Keratinocyte (primary cell): ENCODE measurements around the gene C5orf34. TPM values are rescaled to one million over a fixed set of nuclear protein-coding genes. Genes with fewer than 3 reads are reported as not detected.

Source experiments
- DNase-seq: peaks from one replicate; pipeline ENCODE4 v3.0.0-alpha.2; 2011; ENCODE audit warnings: low read depth, missing footprints, low spot score
- FAIRE-seq: peaks from 2 replicates; lab custom pipeline; 2011; peaks lifted over from hg19 to GRCh38; lab: Jason Lieb, UNC
- H2AFZ ChIP-seq: 2 replicates; pipeline ENCODE4 v1.6.0; 2012; ENCODE audit warnings: low read length, control low read depth, inconsistent platforms; ENCODE audit not compliant: control insufficient read depth
- H3K27ac ChIP-seq: 2 replicates; pipeline ENCODE4 v1.5.1; 2011; ENCODE audit warnings: low read length; ENCODE audit not compliant: control insufficient read depth, insufficient read depth
- H3K27me3 ChIP-seq: 3 replicates; pipeline ENCODE4 v1.6.0; 2011; ENCODE audit warnings: low read length; ENCODE audit not compliant: control insufficient read depth, insufficient read depth; ENCODE audit errors: extremely low read depth
- H3K36me3 ChIP-seq, 2 experiments: 2 replicates in 1 of 2; 3 replicates in 1 of 2; pipeline ENCODE4 v1.5.1; 2011; ENCODE audit warnings: low read length in 2 of 2, mild to moderate bottlenecking in 1 of 2; ENCODE audit not compliant: control insufficient read depth in 2 of 2, insufficient read depth in 2 of 2; ENCODE audit errors: extremely low read depth in 1 of 2
- H3K4me1 ChIP-seq: 3 replicates; pipeline ENCODE4 v1.5.1; 2011; ENCODE audit warnings: low read length; ENCODE audit not compliant: control insufficient read depth, insufficient read depth; ENCODE audit errors: extremely low read depth
- H3K4me2 ChIP-seq: 3 replicates; pipeline ENCODE4 v1.6.0; 2011; ENCODE audit warnings: low read depth, low read length; ENCODE audit not compliant: control insufficient read depth, insufficient read depth; ENCODE audit errors: extremely low read depth
- H3K4me3 ChIP-seq, 3 experiments: fragments of 200-600 bp in 1 of 3; sonication (generic) in 1 of 3; 2 replicates in 2 of 3; 3 replicates in 1 of 3; pipeline ENCODE4 v1.5.1; 2011 to 2016; ENCODE audit warnings: low read length in 3 of 3, mild to moderate bottlenecking in 3 of 3, control low read depth in 2 of 3, inconsistent platforms in 1 of 3, low read depth in 1 of 3, mixed read lengths in 1 of 3, mixed run types in 1 of 3, moderate library complexity in 1 of 3; ENCODE audit not compliant: control insufficient read depth in 2 of 3, insufficient read depth in 2 of 3; ENCODE audit errors: extremely low read depth in 1 of 3
- H3K79me2 ChIP-seq: 2 replicates; pipeline ENCODE4 v1.6.0; 2012; ENCODE audit warnings: low read length; ENCODE audit not compliant: control insufficient read depth, insufficient read depth
- H3K9ac ChIP-seq: 3 replicates; pipeline ENCODE4 v1.6.0; 2011; ENCODE audit warnings: low read length; ENCODE audit not compliant: control insufficient read depth, insufficient read depth; ENCODE audit errors: extremely low read depth
- H3K9me1 ChIP-seq: 3 replicates; pipeline ENCODE4 v1.6.0; 2011; ENCODE audit warnings: low read length; ENCODE audit not compliant: control insufficient read depth, insufficient read depth; ENCODE audit errors: extremely low read depth
- H3K9me3 ChIP-seq: 2 replicates; pipeline ENCODE4 v1.5.1; 2012; ENCODE audit warnings: low read depth, low read length; ENCODE audit not compliant: control insufficient read depth
- H4K20me1 ChIP-seq: 3 replicates; pipeline ENCODE4 v1.6.0; 2011; ENCODE audit warnings: low read length; ENCODE audit not compliant: control insufficient read depth, insufficient read depth; ENCODE audit errors: extremely low read depth
- EZH2 ChIP-seq: IDR thresholded peaks from one replicate; pipeline ENCODE4 v1.6.1; 2012; ENCODE audit warnings: inconsistent platforms, mild to moderate bottlenecking, low read length, moderate library complexity
- dilution Hi-C: fragments of 300-500 bp; cut with MboI; formaldehyde crosslinking; loops from one replicate; pipeline ENCODE4 v1.7.0; 2020; ENCODE audit warnings: low sequenced_read_pairs; ENCODE audit not compliant: extremely low pct_ligation_motif_present
- polyA plus RNA-seq, 5 experiments: library from polyadenylated mRNA; depleted of rRNA in 3 of 5; stranded (reverse) in 3 of 5; stranded (forward) in 1 of 5; unstranded in 1 of 5; fragments of >200 nt; gene quantifications; 1 replicate in 1 of 5; 2 replicates in 3 of 5; 3 replicates in 1 of 5; pipeline versions ENCODE4 v1.2.1 to v1.2.3, GENCODE V29; 2011 to 2012; ENCODE audit warnings: missing spikeins in 2 of 5, low read depth in 1 of 5, low replicate concordance in 1 of 5
- TF ChIP-seq, protein P1 (sequence below), 3 experiments: IDR thresholded peaks in 1 of 3; conservative IDR thresholded peaks in 1 of 3; optimal IDR thresholded peaks in 1 of 3; 2 replicates in 2 of 3; 3 replicates in 1 of 3; pipeline versions ENCODE3 to v1.5.1; 2011; ENCODE audit warnings: low read length in 3 of 3, mild to moderate bottlenecking in 3 of 3, moderate library complexity in 2 of 3, control low read depth in 1 of 3, inconsistent platforms in 1 of 3; ENCODE audit not compliant: insufficient read depth in 2 of 3; ENCODE audit errors: extremely low read depth in 1 of 3

The C5orf34 gene
- polyA plus RNA-seq, 1 donor (not counting 4 experiments of a cell fraction or from before 2014, with no cell fraction given) = 5.8 TPM

DNA sequence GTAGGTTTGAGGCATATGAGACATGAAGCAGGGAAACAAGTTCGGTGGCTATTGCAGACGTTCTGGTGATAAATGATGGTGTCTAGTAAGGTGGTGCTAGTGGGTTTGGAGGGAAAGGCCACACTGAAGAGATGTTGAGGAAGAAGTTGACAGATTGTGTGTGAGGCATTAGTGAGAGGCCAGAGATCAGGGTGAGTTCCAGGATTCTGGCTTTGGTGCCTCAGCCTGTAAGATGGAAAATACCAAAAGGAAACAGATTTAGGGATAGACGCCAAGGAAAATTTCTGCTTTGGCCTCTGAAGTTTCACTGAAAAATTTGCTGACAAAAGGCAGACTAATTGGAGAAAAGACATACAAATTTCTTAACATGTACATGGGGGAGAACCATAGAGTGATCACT lies 48.4 kb upstream of the C5orf34 start:
- no peaks in the 10 kb centered on the region for H3K4me1 ChIP-seq
- dilution Hi-C loops = no loop called here
- no peak for TF ChIP-seq EZH2
- TF ChIP-seq, protein P1, sequence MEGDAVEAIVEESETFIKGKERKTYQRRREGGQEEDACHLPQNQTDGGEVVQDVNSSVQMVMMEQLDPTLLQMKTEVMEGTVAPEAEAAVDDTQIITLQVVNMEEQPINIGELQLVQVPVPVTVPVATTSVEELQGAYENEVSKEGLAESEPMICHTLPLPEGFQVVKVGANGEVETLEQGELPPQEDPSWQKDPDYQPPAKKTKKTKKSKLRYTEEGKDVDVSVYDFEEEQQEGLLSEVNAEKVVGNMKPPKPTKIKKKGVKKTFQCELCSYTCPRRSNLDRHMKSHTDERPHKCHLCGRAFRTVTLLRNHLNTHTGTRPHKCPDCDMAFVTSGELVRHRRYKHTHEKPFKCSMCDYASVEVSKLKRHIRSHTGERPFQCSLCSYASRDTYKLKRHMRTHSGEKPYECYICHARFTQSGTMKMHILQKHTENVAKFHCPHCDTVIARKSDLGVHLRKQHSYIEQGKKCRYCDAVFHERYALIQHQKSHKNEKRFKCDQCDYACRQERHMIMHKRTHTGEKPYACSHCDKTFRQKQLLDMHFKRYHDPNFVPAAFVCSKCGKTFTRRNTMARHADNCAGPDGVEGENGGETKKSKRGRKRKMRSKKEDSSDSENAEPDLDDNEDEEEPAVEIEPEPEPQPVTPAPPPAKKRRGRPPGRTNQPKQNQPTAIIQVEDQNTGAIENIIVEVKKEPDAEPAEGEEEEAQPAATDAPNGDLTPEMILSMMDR (optimal IDR thresholded peaks at IDR 0.05 in 1 of 3, IDR thresholded peaks at IDR 0.05 in 1 of 3, conservative IDR thresholded peaks at IDR 0.05 in 1 of 3; ENCODE audit: extremely low read depth in 1 of 3, insufficient read depth in 2 of 3, low read length in 3 of 3) = no peak
- H3K4me2 ChIP-seq = no peak overlapping the region
- FAIRE-seq (no peak), DNase-seq (no peak)
- no peaks in the 10 kb centered on the region for H3K36me3 ChIP-seq
- no peak overlapping the region for H3K9ac ChIP-seq
- no peaks in the 10 kb centered on the region for H4K20me1 ChIP-seq
- no peaks in the 10 kb centered on the region for H3K9me3 ChIP-seq
- H3K79me2 ChIP-seq = no peaks in the 10 kb centered on the region
- H3K27ac ChIP-seq = no peak overlapping the region
- no peak overlapping the region for H2AFZ ChIP-seq
- no peaks in the 10 kb centered on the region for H3K9me1 ChIP-seq
- H3K4me3 ChIP-seq = no peak overlapping the region
- H3K27me3 ChIP-seq = no peaks in the 10 kb centered on the region

DNA sequence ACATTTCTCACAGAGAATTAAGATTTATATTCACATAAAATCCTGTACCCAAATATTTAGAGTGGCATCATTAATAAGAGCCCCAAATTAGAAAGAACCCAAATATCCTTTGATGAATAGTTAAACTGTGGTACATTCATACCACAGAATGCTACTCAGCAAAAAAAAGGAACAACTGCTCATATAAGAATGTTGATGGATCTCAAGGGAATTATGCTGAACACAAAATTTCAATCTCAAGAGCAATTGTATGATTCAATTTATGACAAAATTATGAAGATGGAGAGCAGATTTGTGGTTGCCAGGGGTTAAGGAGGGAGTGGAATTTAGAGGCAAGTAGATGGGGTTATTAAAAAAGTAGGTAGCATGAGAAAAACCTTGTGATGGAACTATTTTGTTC lies 46.4 kb upstream of the C5orf34 start:
- no peaks in the 10 kb centered on the region for H3K9me3 ChIP-seq
- FAIRE-seq (no peak), DNase-seq (no peak)
- H3K27ac ChIP-seq = no peak overlapping the region
- dilution Hi-C loops = no loop called here
- no peaks in the 10 kb centered on the region for H3K36me3 ChIP-seq
- TF ChIP-seq, protein P1 (optimal IDR thresholded peaks at IDR 0.05 in 1 of 3, IDR thresholded peaks at IDR 0.05 in 1 of 3, conservative IDR thresholded peaks at IDR 0.05 in 1 of 3; ENCODE audit: extremely low read depth in 1 of 3, insufficient read depth in 2 of 3, low read length in 3 of 3) = no peak
- no peak for TF ChIP-seq EZH2
- H3K4me3 ChIP-seq = no peak overlapping the region
- H3K79me2 ChIP-seq = peaks cover under 1% of the 10 kb centered on the region
- no peaks in the 10 kb centered on the region for H3K9me1 ChIP-seq
- no peaks in the 10 kb centered on the region for H4K20me1 ChIP-seq
- no peaks in the 10 kb centered on the region for H3K27me3 ChIP-seq
- no peak overlapping the region for H3K9ac ChIP-seq
- H3K4me2 ChIP-seq = no peak overlapping the region
- peaks cover 3% of the 10 kb centered on the region for H3K4me1 ChIP-seq
- H2AFZ ChIP-seq = no peak overlapping the region
